GM21619 (cell line): ENCODE results near the gene HDAC10.
"Not testable (repeated sequence)": the region's sequence is repeated elsewhere in the genome, so short reads cannot be mapped to it uniquely, and the experiment has no call there.

Experiments
- ATAC-seq: cut with Tn5 transposase; IDR thresholded peaks from one replicate; pipeline ENCODE4 v1.9.1; 2021; ENCODE audit not compliant: unreplicated experiment

HDAC10 gene

GRCh38 chr22:50285568-50286229, 34.6 kb upstream of the HDAC10 start:
- no peak for ATAC-seq

DNA sequence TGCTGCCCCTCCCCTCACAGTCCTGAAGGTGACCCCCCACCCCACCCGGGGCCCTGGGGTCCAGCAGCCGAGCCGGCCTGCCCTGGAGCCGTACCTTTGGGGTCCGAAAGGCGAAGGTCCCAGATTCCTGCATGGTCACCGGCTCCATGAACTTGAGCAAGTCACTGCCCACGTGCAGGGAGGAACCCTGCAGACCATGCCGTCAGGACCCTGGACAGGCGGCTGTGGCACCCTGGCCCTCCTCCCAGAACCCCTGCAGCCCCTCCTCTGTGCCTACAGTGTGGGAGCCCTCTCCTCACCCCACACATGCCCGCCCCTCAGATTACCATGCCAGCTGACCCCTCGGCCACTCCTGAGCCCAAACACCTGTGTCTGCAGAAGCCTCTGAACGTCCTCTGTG, 33.4 kb upstream of the HDAC10 start:
- no peak for ATAC-seq

- ATAC-seq: no peak
Measured at GRCh38 chr22:50283821-50284220, 32.8 kb upstream of the HDAC10 start.

DNA sequence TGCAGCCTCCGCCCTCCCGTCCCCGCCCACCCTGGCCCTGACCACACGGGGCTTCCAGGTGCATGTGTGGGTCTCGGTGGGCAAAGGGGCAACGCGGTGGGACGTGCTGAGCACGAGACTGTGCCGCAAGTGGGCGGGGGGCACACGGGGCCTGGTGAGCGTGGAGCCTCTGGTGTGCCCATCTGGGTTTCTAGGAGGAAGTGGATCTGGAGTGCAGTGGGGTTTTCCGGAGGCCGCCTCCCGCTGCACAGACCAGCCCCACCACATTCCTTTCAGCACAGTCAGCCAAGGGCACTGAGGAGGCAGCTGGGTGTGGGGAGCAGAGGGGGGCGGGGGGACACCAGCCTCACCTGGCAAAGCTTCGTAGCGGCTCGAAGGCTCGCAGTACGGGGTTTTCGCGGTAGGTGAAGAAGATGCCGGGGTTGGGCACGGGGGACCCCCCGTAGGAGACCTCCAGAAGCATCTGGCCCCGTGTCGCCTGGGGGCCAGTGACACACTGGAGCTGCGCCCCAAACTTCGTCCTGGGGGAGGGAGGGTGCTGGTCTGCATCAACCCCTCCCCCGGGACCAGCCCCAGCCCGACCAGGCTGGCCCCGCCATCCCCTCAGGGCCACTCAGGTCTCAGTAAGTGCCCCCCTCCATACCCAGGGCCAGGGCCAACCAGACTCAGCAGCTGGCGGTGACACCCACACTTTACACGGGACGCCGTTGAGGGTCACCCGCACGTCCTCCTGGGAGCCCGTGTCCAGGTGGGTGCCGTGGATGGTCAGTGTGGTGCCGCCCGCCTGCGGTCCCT, 31.5 kb upstream of the HDAC10 start:
- ATAC-seq: no peak

GRCh38 chr22:50281957-50282356, 30.9 kb upstream of the HDAC10 start:
- ATAC-seq: no peak

- ATAC-seq: no peak
Measured at GRCh38 chr22:50281384-50281760, 30.3 kb upstream of the HDAC10 start.

GRCh38 chr22:50280708-50281383, 29.8 kb upstream of the HDAC10 start:
- no peak for ATAC-seq

GRCh38 chr22:50280022-50280707, 29.1 kb upstream of the HDAC10 start:
- ATAC-seq: no peak

DNA sequence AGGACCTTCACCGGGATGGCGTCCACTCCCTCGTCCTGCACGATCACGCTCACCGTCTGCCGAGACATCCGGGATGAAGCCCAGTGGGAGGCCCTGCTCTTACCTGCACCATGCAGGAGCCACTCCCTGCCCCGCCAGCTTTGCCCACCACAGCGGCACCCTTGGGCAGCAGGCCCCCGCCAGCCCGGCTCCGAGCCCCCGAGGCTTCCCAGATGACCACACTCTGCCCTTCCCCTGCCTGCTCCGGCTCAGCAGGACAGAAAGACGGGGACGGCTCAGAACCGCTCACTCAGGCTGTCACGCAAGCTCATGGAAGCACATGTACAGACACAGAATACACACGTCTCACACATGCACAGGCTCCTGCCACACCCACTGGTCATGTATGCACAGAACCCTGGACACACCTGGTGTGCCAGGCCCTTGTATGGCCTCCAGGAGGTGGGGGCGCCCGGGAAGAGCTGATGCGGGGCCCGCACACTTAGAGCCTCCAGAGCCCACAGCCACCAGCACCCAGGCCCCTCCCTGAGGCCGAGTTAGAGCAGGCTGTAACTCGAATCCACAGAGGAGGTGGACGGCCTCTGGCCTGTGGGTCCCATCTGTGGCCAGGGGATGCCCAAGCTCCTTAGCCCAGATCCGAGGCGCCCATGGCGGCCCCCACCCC, 28.0 kb upstream of the HDAC10 start:
- no peak for ATAC-seq

DNA sequence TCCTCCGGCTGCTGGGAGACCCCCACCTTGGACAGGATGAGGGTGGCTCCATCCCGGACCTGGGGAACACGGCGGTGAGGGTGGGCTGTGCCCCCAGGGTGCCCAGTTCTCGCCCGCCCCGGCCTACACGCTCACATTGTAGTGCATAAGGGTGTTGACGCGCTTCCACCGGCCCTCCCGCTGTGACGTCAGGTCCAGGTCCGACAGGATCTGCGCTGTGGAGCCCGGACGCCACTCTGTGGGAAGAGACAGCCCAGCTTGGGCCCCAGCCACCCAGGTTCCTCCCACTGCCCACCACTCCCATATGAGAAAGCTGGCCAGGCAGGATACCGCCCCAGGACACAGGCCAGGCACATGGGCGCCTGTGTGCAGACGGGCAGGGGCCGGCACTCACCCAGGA, 27.4 kb upstream of the HDAC10 start:
- ATAC-seq: no peak

- ATAC-seq: no peak
Measured at GRCh38 chr22:50277761-50278160, 26.7 kb upstream of the HDAC10 start.

DNA sequence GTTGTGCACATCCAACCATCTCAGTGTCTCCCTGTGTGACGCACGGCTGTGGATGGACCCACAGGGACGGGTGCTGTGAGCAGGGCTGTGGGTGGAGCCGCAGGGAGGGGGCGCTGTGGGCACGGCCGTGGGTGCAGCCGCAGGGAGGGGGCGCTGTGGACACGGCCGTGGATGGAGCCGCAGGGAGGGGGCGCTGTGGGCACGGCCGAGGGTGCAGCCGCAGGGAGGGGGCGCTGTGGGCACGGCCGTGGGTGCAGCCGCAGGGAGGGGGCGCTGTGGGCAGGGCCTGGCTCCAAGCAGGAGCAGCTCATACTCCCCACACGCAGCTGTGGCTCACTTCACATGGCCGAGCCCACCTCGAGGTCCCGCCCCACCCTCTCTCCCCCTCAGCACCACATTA, 25.1 kb upstream of the HDAC10 start:
- ATAC-seq: peak; percentile 45

DNA sequence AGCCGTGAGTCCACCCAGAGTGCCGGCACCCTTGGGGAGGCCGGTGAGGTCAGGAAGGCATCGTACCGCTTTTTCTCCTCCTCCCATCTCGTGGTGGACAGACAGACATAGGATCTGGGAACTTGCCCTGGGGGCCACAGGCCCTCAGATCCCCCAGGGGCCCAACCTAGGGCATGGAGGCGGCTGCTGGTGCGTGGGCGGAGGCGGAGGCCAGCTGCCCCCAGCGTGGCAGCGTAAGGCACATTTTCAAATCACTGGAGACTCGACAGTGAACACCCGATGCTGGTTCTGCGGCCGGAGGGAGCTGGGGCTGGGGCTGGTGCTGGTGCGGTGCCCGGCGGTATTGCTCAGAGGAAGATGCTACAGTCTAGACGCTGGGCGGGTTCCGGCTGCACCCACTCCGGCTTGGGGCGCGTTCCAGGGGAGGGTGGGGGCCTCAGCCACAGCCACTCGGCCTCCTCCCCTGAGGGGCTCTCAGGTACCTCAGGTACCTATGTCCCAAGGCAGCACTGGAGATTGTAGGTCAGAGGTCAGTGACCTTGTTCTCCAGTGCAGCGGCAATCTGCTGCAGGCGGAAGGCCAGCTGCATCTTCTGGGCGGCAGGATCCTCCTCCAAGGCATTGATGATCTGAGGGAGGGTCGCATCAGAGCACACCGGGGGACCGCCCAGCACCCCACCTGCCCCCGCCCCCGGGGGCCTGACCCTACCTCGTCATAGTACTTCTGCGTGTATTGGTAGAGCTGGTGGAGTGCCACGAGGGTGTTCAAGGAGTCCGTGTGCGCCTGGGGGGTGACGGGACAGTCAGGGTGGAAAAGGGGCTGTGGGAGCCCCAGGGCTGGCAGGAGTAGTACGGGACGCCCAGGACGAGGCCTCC, 24.4 kb upstream of the HDAC10 start:
- no peak for ATAC-seq

DNA sequence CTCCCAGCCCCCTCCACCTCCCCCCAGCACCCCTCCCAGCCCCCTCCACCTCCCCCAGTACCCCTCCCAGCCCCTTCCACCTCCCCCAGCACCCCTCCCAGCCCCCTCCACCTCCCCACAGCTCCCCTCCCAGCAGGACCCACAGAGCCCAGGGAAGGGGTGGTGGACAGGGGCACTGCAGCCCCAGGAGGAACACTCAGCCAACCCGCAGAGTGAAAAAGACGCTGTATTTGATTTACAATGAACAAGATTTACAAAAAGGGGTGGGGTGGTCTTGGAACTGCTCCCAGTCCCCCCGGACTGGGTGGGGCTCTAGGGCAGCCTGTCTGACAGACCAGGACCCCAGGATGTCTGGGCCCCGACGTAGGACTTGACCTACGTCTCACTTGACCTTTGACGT, 23.7 kb upstream of the HDAC10 start:
- no peak for ATAC-seq

DNA sequence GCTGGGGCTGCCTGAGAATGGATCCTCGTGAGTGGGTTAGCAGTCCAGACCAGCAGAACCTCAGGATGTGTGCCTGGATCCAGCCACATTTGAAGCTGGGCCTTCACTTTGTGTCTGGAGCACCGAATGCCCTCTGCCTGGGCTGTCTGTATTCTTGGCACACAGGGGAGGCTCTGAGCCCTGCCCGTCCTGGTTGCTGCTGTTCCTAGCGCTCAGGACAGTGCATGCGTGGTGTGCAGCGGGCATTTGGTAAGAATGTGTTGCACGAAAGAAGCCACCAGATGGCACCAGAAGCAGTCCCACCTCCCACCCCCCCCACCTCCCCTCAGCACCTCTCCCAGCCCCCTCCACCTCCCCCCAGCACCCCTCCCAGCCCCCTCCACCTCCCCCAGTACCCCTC, 23.2 kb upstream of the HDAC10 start:
- no peak for ATAC-seq

DNA sequence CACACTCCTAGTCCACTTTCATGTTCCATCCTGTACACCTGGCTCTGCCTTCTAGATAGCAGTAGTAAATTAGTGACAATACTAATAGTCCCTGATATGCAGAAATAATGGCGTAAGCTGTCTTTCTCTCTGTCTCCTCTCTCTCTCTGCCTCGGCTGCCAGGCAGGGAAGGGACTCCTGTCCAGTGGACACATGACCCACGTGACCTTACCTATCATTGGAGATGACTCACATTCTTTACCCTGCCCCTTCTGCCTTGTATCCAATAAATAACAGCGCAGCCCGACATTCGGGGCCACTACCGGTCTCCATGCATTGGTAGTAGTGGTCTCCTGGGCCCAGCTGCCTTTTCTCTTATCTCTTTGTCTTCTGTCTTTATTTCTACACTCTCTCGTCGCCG, 22.7 kb upstream of the HDAC10 start:
- ATAC-seq: not testable (repeated sequence)

- ATAC-seq: not testable (repeated sequence)
Measured at GRCh38 chr22:50273352-50273751, 22.3 kb upstream of the HDAC10 start.

- ATAC-seq: no peak
Measured at GRCh38 chr22:50272044-50272802, 21.2 kb upstream of the HDAC10 start.

- no peak for ATAC-seq
Measured at GRCh38 chr22:50271519-50271970, 20.5 kb upstream of the HDAC10 start.
